Measurements from ENCODE around the gene USP48.

- TF ChIP-seq CTCF (conservative IDR thresholded peaks at IDR 0.05; ENCODE audit: low read length) (no peak), EZH2phosphoT487 (IDR thresholded peaks at IDR 0.05; ENCODE audit: borderline replicate concordance) (no peak)
Observed at GRCh38 chr1:21673277-21673780, 109.6 kb downstream of the USP48 start.
